Measurements from ENCODE around the gene PRAME.
"Not testable (repeated sequence)": the region's sequence is repeated elsewhere in the genome, so short reads cannot be mapped to it uniquely, and the experiment has no call there.

The PRAME gene

DNA sequence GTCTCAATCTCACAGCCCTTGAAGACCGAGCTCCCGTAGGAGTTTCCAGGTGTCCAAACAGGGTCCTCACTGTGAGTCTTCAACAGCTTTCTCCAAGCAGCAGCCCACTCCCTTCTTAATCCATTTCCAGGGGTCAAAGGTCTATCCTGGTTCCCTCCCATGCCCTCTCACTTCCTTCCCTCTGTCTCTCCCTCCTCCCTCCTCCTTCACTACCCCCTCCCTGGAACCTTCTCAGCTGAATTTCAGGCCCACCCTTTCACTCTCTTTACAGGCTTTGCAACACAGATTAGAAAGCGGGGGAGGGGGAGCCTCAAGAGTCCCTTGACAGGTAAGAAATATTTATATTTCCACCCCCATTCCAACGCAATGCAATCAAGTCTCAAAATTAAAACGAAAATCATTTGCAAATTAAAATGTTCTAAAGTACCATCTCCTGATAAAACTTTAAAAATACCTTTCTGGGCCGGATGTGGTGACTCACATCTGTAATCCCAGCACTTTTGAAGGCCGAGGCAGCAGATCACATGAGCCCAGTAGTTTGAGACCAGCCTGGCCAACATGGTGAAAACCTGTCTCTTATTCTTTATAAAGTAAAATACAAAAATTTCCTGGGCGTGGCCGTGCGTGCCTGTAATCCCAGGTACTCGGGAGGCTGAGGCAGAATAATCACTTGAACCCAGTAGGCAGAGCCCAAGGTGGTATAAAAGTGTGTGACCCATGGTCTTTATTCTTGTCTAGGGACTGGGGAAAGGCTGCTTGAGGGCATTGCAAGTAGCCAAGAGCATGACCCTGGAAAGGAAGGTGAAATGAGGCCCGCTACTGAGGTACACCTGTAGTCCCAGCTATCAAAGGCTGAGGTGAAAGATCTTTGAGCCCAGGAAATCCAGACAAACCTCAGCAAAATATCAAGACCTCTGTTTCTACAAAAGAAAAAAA, 38.1 kb downstream of the PRAME start:
- DNase-seq = no peak

DNA sequence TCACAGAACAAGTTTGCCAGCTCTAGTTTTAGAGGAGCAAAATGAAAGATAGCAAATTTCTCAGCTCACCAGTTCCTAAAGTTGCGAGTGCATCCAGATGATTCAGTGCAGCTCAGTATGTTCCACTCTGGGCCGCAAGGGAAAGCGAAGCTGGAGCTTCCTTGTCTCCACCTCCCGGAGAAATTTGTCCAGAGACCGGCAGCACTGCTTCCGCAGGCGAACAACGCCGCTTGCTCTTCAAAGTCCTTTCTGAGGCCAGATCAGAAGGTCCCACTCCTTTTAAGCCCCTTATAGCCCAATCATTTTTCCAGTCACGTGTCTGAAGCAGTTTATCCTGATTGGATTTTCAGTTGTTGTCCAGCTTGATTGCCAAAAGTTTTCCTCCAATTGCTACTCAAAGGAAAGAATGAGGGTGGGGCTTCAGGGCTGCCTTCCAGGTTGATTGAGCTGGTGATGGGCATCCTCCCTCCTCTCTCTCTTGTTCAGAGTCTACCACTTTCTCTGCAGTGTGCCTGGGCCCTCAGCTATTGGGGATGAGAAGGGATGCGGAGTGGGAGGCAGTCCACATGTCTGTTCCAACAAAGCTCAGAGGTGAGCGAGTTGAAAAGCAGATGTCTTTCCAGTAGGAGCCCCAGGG, 38.9 kb downstream of the PRAME start, which contains the start of gene ZNF280A:
TSS of gene ZNF280A (minus strand) at position 251 of the 637 bp plus-strand sequence. CDS start 4,640 bp downstream, outside the sequence.
- DNase-seq = no peak

DNA sequence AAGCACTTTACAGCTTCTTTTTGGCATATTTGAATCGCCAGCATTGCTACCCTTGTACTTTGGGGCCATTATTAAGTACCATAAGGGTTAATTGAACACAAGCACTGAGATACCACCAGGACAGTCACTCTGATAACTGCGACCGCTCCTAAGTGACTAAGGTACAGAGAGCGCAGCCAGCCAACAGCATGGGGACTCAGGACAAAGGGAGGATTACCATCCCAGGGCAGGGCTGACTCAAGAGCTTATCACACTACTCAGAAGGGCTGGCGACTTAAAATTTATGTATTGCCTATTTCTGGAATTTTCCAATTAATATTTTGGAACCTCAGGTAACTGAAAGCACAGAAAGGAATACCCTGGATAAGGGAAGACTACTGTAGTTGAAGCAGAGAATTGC, 39.5 kb downstream of the PRAME start:
- no peak for DNase-seq

- no peak for DNase-seq
Measured at GRCh38 chr22:22516992-22517391, 42.1 kb downstream of the PRAME start.

DNA sequence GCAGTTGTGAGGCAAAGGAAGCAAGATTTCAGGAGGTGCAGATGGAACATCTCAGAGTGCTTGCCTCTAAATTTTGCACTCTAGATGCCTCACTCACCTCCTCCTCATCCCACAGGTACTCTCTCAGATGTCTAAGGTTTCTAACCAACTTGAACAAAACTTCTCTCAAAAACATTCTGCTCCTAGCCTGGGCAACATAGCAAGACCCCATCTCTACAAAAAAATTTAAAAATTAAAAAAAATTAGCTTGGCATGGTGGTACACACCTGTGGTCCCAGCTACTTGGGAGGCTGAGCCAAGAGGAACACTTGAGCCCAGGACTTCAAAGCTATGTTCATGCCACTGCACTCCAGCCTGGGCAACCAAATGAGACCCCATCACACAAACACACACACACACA, 43.2 kb downstream of the PRAME start:
- DNase-seq = no peak

DNA sequence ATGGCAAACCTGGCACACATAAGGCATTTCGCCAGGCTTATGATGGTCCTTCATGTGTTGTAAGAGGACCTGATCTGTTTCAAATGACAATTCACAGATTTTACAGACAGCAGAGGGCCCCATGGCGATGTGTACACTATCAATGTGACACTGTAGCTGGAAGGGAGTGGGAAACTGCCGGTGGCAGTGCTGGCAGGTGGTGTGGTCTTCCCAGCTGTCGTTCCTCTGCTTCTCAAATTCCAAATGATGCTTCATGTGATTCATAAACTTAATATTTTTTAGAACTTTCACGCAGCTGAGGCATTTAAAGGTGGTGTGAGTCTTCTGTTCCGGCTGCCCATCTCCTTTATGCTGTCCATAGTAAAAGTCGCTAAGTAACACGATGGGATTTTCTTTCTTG, 44.6 kb downstream of the PRAME start:
- not testable (repeated sequence) for DNase-seq

GRCh38 chr22:22513619-22514018, 45.4 kb downstream of the PRAME start:
- DNase-seq = no peak

DNA sequence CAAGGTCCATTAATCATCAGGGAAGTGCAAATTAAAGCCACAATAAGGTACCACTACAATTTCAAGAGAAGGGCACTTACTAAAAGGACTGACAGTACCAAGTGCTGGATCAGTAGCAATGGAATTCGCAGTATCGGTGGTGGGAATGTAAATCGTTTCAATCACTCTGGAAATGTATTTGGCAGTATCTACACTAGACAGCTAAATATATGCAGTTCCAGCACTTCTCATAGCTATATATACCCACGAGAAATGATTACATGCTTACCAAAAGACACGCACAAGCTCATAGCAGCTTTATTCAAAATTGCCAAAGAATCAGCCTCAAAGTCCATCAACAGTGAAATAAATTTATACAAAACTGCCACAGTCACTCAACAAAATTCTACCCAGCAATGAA, 46.1 kb downstream of the PRAME start:
- DNase-seq = no peak

- not testable (repeated sequence) for DNase-seq
Measured at GRCh38 chr22:22510833-22511232, 48.2 kb downstream of the PRAME start.

DNA sequence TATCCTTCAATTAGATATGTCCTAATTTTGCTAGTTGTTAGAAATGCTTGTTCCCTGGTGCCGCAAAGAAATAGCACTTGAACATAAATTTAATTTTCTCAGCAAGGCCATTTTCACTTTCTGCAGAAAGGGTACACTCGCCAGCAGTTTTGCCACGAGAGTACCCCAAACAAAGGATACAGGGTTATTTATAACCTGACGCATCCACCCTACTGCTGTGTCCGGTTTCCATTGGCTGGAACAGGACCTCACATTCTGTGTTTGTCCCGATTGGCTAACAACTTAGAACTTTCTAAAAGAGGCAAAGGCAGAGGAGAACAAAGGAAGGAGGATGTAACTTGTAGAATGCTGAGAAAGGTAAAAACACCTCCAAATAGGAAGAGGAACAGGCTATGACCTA, 49.2 kb downstream of the PRAME start:
- not testable (repeated sequence) for DNase-seq

GRCh38 chr22:22508274-22509176, 50.5 kb downstream of the PRAME start, which contains the start of gene ZNF280B:
TSS of gene ZNF280B (minus strand) at chr22:22508742. CDS start at chr22:22489398, 19,344 bp downstream.
- peak; percentile 93 for DNase-seq

DNA sequence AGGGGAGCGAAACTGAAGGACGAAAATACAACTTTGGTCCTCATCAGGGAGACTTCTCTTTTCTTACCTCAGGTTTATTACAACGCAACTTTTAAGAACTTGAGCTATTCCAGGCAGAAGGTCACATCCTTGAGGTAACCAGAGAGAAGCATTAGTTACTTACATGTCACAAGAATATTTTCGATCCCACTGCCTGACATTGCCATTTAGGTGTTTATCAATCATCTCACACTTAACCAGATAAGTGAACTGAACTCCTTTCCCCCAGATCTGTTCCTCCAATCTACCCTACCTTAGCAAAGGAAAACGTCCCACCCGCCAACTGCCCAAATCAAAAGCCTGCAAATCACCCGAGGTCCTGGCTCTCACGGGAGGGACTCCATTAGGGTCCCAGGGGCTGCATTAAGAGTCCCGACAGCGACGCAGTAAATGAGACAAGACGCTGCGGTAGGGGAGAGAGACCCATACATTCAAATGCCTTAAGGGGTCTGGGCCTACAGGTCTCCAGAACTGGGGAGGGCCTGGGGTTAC, 51.3 kb downstream of the PRAME start:
- DNase-seq = peak; percentile 2

- no peak for DNase-seq
Measured at GRCh38 chr22:22506736-22507135, 52.3 kb downstream of the PRAME start.

- no peak for DNase-seq
Measured at GRCh38 chr22:22498267-22498666, 60.8 kb downstream of the PRAME start.
